Measurements from ENCODE around the gene ITGA11.

Gene ITGA11

DNA sequence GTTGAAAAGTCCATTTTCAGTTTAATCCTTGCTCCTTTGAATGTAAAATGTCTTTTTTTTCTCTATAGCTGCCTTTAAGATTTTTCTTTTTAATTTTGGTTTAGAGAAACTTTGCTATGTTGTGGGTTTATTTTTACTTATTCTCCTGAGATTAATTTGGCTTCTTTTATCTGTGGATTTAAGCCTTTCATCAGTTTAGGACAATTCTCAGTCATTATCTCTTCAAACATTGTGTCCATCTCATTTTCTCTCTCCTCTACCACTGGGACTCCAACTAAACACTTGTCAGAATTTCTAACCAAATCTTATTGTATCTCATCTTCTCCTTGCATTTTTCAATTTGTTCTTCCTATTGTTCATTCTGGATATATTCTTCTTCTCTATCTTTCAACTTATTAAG is 12.4 kb upstream of the ITGA11 start:
- DNase-seq: no peak

DNA sequence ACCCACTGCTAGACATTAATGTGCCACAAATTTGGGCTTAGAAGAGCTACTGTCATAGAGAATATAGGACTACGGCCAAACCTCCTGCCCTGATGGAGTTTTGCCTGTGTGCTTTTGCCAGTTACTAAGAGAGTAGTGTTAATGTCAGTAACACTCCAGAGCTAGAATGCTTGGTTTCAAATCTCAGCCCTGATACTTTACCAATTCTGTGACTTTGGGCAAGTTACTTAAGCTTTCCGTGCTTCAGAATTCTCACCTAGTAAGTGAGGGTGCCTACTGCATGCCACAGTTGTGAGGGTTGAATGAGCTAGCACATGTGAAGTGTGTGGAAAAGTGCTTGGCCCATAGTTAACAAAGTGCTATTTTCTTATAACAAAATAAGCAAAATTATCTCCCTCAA is 10.9 kb upstream of the ITGA11 start:
- DNase-seq: no peak

DNA sequence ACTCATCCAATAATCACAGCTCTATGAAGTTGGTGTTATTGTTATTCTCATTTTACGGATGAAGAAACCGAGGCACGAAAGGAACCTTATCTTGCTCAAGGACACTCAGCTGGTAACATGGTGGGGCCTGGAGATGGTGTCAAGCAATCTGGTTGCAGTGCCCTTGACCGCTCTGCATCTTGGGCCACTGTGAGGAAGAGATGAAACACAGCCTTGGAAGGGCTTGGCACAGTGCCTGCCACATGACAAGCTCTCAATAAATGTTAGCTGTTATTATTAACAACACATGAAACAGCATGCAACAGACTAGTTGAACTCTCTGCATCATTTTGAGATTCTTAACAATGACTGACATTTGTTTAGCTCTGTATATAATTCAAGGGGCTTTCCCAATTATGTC is 10.1 kb upstream of the ITGA11 start:
- no peak for DNase-seq

DNA sequence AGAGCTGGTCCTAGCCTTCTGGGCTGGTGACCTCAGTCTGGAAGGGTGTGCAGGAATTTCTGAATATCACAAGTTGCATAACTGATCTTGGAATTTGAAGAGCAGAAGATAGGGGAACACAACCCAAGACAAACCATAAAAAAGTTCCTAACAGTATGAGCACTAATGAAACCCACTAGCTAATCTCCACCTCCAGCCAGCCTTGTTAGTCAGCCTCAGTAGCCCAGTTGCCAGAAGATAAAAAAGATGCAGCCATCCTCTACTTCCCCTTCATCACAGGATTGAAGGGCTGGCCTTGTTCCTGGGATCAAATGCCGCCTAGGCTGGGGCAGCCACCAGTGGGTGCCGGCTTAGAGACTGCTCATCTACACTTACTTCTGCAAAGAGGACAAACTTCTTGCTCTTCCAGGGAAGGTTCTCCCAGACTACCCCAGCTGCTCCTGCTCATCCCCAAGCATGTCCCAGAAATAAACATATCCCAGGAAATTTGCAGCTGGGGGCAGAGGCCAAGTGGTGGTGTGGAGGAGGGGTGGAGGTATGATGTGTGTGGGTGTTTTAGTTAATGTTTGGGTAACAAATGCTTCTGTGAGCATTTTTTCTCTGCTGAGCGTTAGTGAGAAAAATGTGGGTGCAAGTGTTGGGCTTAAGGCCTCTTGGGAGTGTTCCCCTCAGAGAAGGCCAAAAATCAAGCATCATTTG is 9.2 kb upstream of the ITGA11 start:
- no peak for DNase-seq

DNA sequence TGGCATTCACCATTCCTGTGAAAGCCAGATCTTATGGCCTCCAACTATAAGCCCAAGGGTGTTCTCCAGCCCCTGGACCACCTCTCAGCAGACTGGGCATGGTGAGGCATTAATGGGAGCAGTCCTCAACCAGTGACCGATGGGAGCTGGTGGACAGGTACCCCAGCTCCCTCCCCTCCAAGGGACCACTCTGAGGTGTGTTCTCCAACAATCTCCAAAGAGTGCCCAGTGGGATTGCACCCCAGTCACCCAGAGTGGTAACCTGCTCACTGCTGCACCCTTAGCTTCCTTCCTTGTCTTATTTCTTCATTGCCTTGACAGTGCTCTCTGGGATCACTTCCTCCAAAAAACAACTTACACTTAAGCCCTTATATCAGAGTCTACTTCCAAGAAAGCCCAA is 8.2 kb upstream of the ITGA11 start:
- no peak for DNase-seq

DNA sequence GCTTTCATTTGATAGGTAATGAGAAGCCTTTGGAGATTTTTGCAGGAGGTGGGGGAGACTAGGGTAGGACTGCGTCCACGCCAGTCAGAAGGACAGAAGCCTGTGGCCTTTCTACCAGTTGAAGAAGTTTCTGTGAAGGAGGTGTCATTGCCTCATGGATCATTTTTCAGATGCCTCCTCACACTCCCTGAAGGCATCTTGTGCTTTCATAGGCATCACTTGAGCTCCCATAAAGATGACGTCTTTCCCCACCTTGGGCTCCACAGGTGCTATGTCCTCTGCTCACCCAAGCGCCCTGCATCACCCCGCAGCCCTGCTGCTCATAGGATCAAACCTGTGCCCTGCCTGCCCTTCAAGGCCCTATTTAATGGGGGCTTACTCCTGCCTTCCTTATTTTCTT is 7.5 kb upstream of the ITGA11 start:
- DNase-seq: no peak

DNA sequence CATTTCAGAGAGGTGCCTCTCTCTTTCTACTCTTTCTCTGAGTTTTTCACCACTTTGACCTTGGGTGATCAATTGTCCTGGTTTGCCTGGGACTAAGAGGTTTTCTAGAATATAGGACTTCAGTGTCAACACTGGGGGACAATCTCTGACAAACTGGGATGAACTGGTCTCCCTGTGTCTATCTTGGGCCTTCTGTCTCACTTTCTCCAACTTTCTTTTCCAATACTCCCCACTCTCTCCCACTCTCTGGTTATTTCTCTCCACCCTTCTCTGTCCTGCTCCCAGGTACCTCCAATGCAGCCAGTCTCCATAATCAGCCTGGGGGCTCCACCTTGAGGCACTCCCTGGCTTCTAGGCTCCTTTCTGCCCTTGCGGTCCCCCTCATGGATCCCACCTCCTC is 4.7 kb upstream of the ITGA11 start:
- DNase-seq: no peak

DNA sequence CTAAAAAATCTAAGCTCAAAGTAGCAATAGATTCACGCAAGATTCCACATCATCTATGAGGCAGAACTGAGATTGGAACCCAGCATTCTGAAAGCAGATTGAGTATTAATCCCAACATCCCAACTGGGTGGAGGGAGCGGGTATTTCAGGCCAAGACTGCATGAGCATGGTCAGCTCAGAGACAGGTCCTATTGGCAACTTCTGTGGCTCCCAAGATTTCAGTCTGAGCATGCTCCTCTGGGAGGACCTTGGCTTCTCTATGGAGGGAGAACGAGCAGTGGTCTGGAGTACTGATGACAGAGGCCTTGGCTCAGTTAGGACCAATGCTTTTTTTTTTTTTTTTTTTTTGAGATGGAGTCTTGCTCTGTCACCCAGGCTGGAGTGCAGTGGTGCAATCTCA is 4.0 kb upstream of the ITGA11 start:
- no peak for DNase-seq

DNA sequence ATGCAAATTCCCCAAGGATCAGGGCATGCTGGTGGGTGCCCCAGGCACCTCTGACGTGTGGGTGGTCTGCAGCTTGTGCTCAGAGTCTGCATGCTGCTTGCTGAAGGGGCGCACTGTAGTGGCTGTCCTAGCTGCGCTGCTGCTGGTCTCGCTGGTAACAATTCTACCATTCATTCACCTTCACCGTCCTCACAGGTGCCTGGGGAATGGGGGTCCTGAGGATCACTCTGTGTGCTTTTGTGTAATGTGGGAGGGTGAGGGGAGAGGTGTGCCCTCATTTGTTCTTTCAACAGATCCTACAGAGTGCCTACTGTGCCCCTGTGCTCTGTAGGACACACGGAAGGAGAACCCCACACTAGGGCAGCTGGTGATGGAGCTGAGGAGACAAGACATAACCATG is 2.1 kb upstream of the ITGA11 start:
- DNase-seq: no peak

DNA sequence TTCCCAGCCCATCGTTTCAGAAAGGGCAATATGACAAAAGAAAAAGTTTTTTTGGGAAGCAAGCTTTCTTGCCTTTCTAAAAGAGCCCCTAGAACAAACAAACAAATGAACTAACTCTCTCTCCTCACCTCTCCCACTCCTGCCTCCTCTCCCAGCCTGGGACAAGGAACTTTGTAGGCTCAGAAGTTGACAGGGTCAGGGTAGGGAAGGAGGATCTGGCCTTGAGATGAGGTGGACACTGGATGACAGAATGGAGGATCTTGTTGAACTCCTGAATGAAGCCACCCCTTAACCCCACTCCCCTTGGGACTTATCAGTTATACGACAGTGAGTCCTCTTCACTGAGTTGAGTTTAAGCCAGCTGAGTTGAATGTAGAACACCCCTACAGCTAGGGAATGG is 1.6 kb upstream of the ITGA11 start:
- no peak for DNase-seq

DNA sequence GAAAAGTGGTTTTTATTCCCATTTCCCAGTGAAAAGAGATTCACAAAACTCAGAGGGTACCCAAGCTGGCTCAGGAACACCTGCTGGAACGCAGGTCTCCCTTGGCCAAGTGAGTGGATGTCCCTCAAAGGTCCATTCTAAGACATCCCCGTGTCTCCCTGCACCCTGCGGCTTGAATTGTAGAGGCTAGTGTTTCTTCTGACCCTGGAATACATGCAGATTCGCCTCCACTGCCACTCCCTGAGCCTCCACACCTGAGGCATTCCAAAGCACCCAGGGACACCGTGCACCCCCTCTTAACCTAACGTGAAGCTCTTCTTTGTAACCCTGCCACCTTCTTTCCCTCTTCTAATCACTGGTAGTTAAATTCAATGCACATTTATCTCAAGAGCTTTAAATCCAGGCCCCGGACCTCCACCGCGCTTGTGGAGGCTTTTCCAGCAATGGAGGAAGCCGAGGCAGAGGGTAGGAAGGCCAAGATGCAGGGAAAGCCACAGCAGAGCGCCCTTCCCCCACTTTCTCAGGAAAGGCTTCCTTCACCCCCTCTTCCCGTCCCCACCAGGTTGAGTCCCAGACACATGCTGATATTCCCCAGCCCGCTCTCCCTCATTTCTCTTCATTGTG is 590 bp upstream of the ITGA11 start:
- DNase-seq: no peak

DNA sequence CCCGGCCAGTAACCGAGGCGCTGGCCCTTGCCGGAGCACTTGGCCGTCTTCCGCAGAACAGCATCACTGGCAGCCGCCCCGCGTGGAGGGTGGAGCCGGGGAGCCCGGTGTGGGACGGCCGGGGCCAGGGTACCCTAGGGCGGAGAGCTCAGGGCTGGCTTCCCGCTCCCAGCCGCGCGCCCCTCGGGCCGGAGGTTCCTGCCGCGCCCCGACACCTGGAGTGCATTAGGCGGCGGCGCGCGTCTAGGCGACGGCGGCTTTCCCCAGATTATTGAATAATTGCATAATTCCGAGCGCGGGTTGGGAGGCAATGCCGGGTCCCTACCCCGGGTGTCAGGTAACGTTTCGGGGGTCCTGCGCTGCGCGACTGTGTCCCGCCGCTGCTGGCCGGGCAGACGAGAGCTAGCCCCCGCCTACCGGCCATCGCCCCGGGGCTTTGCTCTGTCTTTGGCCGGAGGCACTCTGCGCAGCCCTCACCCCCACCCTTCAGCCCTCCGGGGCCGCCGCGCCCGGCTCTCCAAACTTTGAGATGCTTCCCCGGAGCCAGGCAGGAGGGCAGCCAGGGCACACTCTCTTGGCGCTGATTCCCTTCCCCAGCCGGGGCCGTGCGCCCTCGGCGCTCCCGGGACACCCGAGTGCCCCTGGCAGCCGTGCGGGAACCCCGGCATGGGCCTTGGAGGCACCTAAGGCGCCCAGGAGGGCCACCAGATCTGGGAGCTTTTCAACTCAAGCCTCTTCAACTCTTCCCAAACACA is 749 bp downstream of the ITGA11 start:
- DNase-seq: no peak

DNA sequence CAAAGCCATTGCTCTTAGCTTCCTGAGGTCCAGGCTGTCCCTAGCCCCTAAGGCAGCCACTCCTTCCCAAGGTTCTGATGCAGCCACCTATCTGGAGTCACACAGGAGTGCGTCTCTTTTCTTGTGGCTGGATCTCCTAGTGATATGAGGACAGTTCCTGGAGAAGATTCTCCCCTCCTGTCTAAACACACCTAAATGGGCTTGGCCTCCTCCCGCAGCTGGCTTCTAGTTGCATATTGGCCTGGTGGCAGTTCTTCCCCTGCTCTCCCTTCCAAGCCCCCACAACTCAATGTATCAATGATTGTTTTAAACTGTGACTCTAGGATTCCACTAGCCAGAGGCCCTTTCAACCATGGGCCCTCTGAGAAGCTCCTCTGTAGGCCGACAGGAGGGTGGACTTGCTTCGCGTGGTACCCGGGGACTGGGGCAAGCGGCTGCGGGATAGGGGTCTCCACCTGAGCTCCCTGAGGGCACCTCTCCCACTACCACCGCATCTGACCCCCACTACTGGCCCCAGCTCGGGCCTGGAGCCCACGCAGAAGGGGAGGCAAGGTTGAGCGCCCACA is 1.4 kb downstream of the ITGA11 start:
- no peak for DNase-seq

DNA sequence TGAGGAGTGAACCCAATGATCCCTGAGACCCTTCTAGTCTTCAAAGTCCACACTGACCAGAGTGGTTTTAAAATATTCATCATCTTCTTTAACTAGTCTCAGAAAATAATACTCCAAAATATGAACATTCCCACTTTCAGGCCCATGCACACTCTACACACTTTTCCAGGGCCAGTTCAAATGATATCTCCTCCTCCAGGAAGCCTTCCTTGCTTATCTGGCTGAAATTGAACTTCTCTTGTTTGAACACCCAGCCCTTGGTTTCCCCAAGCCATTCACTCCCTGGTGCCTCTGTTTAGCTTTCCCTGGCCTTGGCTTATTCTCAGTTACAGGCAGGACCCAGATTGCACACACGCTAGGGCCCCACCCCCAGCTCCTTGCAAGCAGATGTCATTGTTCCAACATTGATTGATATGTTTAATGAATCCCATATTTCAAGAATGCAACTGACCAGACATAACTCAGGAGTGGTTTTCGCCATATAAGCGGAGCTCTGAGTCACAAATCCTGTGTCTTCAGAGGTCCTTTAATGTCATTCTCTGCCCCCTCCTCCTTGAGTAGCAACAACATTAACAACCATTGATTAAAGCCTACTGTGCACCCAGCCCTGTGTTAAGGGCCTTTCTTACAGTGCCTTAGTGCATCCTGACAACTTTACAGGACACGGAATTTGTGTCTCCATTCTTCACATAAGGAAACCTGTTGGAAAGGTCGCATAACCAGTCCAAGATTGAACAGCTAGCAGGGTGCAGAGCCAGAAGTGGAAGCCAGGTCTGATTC is 2.1 kb downstream of the ITGA11 start:
- DNase-seq: no peak

DNA sequence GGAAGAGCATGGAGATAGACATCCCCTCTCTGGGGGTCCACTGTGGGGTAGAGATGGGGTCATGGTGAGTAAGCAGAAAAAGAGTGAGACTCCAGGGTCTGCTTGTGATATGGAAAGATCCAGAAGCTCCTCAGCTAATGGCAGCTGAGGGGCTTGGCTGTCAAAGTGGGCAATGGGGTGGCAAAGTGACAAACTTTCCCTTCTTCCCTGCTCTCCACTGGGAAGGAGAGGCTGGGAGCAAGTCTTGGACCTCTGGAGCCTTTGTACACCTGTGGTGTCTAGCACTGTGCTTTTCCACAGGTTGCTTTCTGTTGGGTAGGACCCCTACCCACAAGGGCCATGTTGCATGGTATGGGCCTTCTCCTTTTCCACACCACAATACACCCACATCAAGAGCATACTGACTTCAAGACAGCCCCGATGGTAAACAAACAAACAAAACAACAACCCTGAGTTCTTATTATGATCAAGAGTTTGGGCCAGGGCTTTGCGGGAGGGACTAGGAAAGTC is 3.5 kb downstream of the ITGA11 start:
- no peak for DNase-seq

DNA sequence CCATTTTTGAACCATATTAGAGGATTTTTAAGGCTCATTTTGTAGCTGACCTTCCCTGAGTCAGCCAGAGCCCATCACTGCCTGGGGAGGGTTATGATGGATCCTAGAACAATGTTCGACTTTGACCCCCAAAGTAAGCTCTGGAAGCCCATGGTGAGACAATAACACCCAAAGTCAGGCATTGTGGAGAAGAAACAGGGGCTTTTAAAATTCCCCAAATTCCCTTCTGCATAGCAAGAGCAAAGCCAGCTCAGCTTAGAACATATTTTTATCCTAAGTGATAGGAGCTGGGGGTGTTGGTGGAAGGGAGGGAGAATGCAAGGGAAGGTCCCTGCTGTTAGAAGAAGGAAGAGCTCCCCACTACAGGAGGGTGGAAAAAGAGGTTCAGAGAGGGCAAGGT is 4.0 kb downstream of the ITGA11 start:
- DNase-seq: no peak

DNA sequence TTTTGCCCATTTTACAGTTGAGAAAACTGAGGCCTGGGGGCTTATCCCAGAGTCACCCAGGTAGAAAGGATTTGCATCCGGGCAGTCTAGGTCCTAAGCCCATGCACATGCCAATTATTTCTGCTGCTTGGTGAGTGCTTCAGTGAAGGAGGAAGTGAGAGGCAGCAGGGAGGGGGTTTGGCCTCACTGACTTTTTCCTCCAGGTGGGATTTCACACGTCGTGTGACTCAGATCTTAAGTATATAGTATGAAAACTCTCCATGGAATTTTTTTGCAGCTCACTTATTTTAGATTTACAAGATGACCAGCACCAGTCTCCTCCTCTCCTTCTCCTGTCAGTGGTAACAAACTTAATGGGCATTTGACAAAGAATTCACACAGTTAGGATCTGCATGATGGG is 4.6 kb downstream of the ITGA11 start:
- DNase-seq: no peak

DNA sequence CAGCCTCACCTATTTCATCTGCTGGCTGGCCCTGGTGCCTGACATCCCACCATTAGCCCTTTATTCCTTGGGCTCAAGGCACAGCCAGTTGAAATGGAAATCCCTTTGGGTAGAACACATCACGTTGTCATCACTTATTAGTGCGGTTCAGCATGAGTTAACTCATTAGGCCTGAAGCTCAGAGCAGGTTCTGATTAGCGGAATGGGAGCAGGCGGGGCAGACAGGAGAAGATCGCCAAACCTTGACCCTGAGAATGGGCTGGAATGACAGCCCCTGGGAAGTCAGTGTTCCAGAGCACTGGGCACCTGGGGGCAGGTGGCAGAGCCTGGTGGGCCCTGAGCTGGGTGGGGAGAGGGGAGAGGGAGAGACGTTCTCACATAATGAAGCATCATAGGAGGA is 5.8 kb downstream of the ITGA11 start:
- DNase-seq: no peak

DNA sequence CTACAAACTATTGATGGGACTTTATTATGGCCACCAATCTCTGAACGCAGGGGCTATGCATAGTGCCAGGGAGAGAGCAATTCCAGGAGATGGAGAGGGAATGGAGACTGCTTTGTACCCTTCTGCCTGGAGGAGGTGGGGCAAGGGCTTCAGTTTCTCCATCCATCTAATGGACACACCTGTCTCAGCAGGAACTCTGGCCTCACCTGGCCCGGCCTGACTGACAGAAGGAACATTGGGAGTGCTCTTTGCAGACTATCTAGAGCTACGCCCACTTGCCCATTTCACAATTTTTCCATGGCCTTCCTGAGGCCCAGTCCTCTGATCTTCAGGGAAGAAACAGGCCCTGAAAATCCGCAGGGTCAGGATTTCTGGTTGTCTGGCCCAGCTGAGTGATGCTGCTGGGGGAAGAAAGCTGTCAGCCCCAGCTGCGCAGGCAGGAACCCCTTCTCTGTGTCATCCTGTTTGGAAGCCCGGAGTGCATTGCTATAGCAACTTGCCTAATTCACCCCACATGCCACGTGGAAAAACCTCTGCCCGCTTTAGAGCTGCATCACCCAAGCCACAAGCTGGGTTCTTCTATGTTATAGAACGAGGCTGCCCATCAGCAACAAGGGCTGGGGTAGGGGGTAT is 6.4 kb downstream of the ITGA11 start:
- no peak for DNase-seq

DNA sequence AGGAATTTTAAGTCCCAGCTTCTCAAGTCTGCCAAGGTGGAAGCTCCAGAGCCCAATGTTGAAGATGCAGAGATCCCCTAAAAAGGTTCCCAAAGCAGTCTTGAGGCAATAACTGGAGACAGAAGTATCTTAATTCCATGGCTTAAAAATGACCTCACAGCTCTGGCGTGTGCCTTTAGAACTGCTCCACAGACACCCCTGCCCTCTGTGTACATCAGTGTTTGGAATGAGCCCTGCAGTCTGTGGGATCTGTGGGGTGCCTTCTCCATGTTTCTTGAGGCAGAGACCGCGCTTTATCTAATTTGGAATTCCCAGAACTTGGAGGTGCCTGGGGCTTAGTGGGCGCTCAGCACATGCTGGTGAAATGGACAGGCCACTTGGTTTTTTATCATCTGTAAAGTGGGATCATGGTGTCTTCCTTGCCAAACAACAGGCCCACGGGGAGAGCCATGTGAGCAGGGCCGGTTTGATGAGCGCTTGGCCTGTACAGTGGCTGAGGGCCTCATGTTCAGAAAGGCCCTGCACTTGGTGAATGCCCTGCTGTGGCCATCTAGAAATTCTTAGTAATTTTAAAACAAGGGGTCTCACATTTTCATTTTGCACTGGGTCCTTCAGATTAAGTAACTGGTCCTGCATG is 7.1 kb downstream of the ITGA11 start:
- DNase-seq: no peak

DNA sequence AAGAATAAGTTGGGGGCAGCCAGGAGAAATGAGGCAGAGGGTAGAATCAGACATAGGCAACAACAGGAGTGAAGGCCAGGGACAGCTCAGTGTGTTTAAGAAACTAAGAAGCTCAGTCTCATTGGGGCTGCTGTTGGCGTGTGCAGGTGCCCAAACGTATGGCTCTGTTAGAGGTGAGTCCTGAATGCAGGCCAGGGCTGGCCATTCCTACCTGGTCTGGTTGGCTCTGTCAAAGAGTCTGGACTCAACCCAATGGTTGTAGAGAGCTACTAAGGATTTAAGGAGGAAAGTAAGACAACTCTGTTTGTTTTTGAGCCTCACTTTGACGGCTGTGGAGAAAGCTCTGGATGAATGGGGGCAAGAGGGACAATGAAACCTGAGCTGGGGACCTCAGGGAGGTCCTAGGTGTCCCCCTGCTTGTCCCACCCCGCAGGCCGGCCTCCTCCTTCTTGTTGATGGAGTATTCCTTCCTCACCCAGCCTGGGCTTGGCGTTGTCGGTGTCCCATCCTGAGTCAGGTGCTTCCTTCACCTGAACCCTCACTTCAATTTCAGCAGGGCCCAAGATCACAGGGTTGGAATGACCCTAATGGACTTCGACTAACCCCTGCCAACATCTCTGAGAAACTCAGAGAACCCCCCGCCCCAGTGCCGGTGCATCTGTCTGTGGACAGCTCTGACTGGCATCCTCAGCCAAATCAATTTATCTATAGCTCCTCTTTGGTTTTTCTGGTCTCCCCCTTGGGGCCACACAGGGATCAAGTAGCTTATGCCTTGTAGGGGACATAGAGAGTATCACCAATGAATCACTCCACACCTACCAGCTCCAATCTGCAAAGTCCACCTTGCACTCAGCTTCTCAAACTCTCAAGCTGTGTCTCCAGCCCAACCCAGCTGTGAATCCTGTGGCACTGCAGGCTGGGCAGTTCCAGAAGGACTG is 8.3 kb downstream of the ITGA11 start:
- DNase-seq: no peak
